Activated T-cell treated with anti-CD3 and anti-CD28 coated beads, Interleukin-2, amount 50 U/mL, for 72 hours (primary cell): ENCODE data around the gene GNAI1. TPM values are rescaled to one million over a fixed set of nuclear protein-coding genes. Genes with fewer than 3 reads are reported as not detected.

ENCODE experiments used
- ATAC-seq, 2 donors: fragments of 150-1000 bp; cut with Tn5 transposase; replicated peaks in 1 of 2; 2 replicates each; pipeline ENCODE4 v1.10.0; 2021; ENCODE audit warnings: moderate library complexity in 2 of 2, mild to moderate bottlenecking in 1 of 2
- DNase-seq, 2 donors: peaks; one replicate each; pipeline ENCODE4 v3.0.0; 2021 to 2022; ENCODE audit warnings: mixed read lengths in 1 of 2
- H3K27ac Mint-ChIP-seq: one replicate; pipeline ENCODE4 v1.8.0; 2022; ENCODE audit warnings: mild to moderate bottlenecking, moderate library complexity, mixed read lengths
- H3K27me3 Mint-ChIP-seq: one replicate; pipeline ENCODE4 v1.8.0; 2022; ENCODE audit warnings: low read depth, mixed read lengths
- H3K36me3 Mint-ChIP-seq, 2 donors: one replicate each; pipeline ENCODE4 v1.8.0; 2022; ENCODE audit warnings: mixed read lengths in 2 of 2, mild to moderate bottlenecking in 1 of 2; ENCODE audit not compliant: insufficient read depth in 2 of 2
- H3K4me1 Mint-ChIP-seq: one replicate; pipeline ENCODE4 v1.8.0; 2022; ENCODE audit warnings: low read depth, mixed read lengths
- H3K4me3 Mint-ChIP-seq, 2 donors: one replicate each; pipeline ENCODE4 v1.8.0; 2022; ENCODE audit warnings: mild to moderate bottlenecking in 2 of 2, mixed read lengths in 2 of 2, moderate library complexity in 2 of 2
- H3K9me3 Mint-ChIP-seq, 2 donors: one replicate each; pipeline ENCODE4 v1.8.0; 2022; ENCODE audit warnings: mixed read lengths in 2 of 2
- total RNA-seq, 2 donors: library from RNA; stranded (reverse); gene quantifications; one replicate each; pipeline ENCODE4 v1.2.3, GENCODE V29; 2022

GNAI1 gene
- total RNA-seq, 2 donors from 2014 or later, result 4.0 to 4.4 TPM

DNA sequence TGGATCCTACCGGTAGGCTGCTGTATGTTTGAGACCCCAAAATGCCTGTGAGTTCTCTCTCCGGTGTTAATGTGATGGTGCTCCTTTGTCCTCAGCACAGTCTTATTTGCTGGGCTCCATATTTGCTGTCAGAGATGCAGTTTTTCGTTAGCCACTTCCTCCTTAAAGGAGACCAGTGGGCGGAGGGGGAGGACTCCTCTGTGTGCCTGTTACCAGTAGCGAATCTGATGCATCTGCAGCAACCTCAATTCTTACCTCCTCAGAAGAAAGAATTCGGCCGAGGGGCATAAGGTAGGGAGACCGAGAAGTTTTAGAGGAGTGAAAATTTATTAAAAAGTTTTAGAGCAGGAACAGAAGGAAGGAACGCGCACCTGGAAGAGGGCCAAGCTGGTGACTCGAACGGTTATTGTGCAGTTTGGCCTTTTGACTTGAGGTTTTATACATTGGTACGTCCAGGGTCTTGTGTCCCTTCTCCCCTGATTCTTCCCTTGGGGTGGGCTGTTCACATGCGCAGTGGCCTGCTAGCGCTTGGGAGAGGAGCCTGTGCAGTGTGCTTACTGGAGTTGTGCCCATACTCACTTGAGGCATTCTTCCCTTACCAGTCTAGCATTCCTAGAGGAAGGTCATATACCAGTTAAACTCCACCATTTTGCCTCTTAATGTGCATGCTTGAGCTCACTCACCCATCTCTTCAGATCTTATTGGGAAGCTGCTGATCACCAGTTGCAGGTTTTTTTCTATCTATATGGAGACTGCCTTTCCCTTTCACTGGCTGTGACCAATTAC lies 49.5 kb downstream of the GNAI1 start:
- DNase-seq, result no peak
- peaks cover 0 to 2% of the 10 kb centered on the region in 2 donors for H3K36me3 Mint-ChIP-seq
- no peak for ATAC-seq
- peaks cover 0 to 1% of the 10 kb centered on the region in 2 donors for H3K9me3 Mint-ChIP-seq
- no peak overlapping the region for H3K27ac Mint-ChIP-seq
- peak overlapping the region in 1 of 2 donors; percentile 65 for H3K4me3 Mint-ChIP-seq
- H3K27me3 Mint-ChIP-seq, result no peaks in the 10 kb centered on the region
- peaks cover 11% of the 10 kb centered on the region for H3K4me1 Mint-ChIP-seq

DNA sequence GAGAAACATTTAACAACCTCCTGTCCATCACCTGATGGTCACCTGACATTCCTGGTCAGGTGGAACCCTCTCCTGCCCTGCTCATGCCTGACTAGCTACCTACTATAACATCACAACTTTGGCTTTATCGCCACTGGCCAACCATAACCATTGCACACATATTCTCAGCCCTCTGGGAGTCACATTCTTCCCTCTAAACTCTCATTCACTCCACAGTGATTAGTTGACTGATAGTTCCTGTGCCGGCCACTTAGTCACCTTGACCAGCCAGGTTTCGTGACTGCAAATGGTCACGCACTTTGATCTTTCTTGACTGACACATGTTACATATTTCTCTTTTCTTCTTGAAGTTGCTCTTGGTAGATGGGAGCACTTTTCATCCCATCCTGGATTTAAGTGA lies 50.1 kb downstream of the GNAI1 start:
- Mint-ChIP-seq H3K27ac (no peak overlapping the region), H3K4me3 (no peak overlapping the region), H3K36me3 (peaks cover 0 to 2% of the 10 kb centered on the region in 2 donors), H3K27me3 (no peaks in the 10 kb centered on the region), H3K9me3 (peaks cover 0 to 1% of the 10 kb centered on the region in 2 donors), H3K4me1 (peaks cover 11% of the 10 kb centered on the region)
- no peak for DNase-seq
- no peak for ATAC-seq

GRCh38 chr7:80185571-80185970 lies 50.9 kb downstream of the GNAI1 start:
- Mint-ChIP-seq H3K9me3 (peaks cover 0 to 1% of the 10 kb centered on the region in 2 donors), H3K4me3 (no peak overlapping the region), H3K36me3 (peaks cover 0 to 2% of the 10 kb centered on the region in 2 donors), H3K27ac (no peak overlapping the region), H3K4me1 (peaks cover 6% of the 10 kb centered on the region), H3K27me3 (no peaks in the 10 kb centered on the region)
- DNase-seq, result no peak
- no peak for ATAC-seq

- H3K9me3 Mint-ChIP-seq, result peaks cover 0 to 4% of the 10 kb centered on the region in 2 donors
- no peak overlapping the region for H3K4me3 Mint-ChIP-seq
- peaks cover 6% of the 10 kb centered on the region for H3K4me1 Mint-ChIP-seq
- DNase-seq (no peak), ATAC-seq (no peak)
- H3K36me3 Mint-ChIP-seq, result peaks cover 0 to 2% of the 10 kb centered on the region in 2 donors
- H3K27ac Mint-ChIP-seq, result no peak overlapping the region
- no peaks in the 10 kb centered on the region for H3K27me3 Mint-ChIP-seq
Measured at GRCh38 chr7:80186721-80187120, 52.1 kb downstream of the GNAI1 start.

DNA sequence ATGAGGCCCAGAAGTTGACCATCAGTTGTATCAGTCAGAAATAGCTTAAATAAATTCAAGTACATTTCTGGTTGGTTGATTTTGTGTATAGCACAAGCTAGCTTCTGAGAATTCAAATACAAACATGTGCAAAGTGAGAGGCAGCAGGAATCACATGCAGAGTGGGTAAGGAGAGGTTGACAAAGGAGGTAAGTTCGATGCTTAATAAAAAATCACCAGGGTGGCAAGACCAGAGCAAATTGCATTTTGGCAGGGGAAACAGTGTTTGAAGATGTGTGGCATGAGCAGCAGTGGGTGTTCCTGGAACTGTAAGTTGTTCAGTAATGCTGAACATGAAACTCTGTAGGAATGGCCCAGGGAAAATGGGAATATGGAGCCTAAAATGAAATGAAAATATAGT lies 52.6 kb downstream of the GNAI1 start:
- Mint-ChIP-seq H3K9me3 (peaks cover 0 to 4% of the 10 kb centered on the region in 2 donors), H3K27ac (no peak overlapping the region), H3K4me1 (peaks cover 6% of the 10 kb centered on the region), H3K36me3 (peaks cover 0 to 2% of the 10 kb centered on the region in 2 donors), H3K27me3 (no peaks in the 10 kb centered on the region), H3K4me3 (no peak overlapping the region)
- ATAC-seq (no peak), DNase-seq (no peak)

GRCh38 chr7:80187727-80188126 lies 53.1 kb downstream of the GNAI1 start:
- Mint-ChIP-seq H3K4me1 (peaks cover 6% of the 10 kb centered on the region), H3K27ac (no peak overlapping the region), H3K27me3 (no peaks in the 10 kb centered on the region), H3K4me3 (no peak overlapping the region), H3K36me3 (peaks cover 0 to 2% of the 10 kb centered on the region in 2 donors), H3K9me3 (peaks cover 0 to 3% of the 10 kb centered on the region in 2 donors)
- ATAC-seq (no peak), DNase-seq (no peak)

- H3K9me3 Mint-ChIP-seq, result peaks cover 0 to 3% of the 10 kb centered on the region in 2 donors
- H3K4me3 Mint-ChIP-seq, result no peak overlapping the region
- no peaks in the 10 kb centered on the region for H3K4me1 Mint-ChIP-seq
- H3K27me3 Mint-ChIP-seq, result no peaks in the 10 kb centered on the region
- DNase-seq (no peak), ATAC-seq (no peak)
- peaks cover 0 to 2% of the 10 kb centered on the region in 2 donors for H3K36me3 Mint-ChIP-seq
- no peak overlapping the region for H3K27ac Mint-ChIP-seq
Measured at GRCh38 chr7:80189638-80190037, 55.0 kb downstream of the GNAI1 start.

DNA sequence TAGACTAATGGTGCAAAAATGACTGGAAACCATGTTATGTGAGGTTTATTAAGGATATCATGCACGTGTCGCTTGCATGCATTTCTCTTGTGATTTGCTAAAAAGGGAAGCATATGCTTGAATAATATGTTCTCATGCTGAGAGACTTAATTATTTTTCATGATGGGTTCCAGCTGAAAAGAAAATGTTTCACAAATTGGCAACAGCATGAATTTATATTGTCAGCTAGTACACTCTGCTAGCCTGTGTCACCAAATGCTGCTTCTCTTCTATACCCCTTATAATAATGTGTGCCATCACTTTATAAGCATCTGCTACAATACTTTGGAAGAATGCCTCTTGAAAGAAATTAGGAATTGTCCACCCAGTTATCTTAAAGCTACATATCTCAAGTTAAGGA lies 63.0 kb downstream of the GNAI1 start:
- ATAC-seq, result no peak

DNA sequence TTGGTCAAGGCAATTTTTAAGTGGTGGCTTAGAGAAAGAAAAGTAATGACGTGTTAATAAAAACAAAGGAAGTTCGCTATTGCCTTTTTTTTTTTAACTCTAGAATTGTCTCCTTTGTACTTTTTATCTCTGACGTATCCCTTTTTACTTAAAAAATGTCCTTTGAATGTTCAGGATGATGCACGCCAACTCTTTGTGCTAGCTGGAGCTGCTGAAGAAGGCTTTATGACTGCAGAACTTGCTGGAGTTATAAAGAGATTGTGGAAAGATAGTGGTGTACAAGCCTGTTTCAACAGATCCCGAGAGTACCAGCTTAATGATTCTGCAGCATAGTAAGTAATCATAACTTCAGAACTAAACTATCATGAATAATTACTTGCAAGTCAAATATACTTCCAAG lies 64.4 kb downstream of the GNAI1 start:
- no peaks in the 10 kb centered on the region for H3K9me3 Mint-ChIP-seq

More for the DNA sequence above, 63.0 kb downstream of the GNAI1 start:
- Mint-ChIP-seq H3K27ac (no peak overlapping the region), H3K4me3 (no peak overlapping the region), H3K36me3 (peaks cover 0 to 2% of the 10 kb centered on the region in 2 donors), H3K9me3 (no peaks in the 10 kb centered on the region), H3K4me1 (no peaks in the 10 kb centered on the region), H3K27me3 (no peaks in the 10 kb centered on the region)
- no peak for DNase-seq

GRCh38 chr7:80204454-80204853 lies 69.8 kb downstream of the GNAI1 start:
- Mint-ChIP-seq H3K4me3 (no peak overlapping the region), H3K4me1 (no peaks in the 10 kb centered on the region), H3K36me3 (no peaks in the 10 kb centered on the region), H3K9me3 (no peaks in the 10 kb centered on the region), H3K27ac (no peak overlapping the region), H3K27me3 (peaks cover 5% of the 10 kb centered on the region)
- ATAC-seq (no peak), DNase-seq (no peak)

More for the DNA sequence above, 64.4 kb downstream of the GNAI1 start:
- H3K27me3 Mint-ChIP-seq, result no peaks in the 10 kb centered on the region
- DNase-seq (no peak), ATAC-seq (no peak)
- H3K36me3 Mint-ChIP-seq, result peaks cover 0 to 2% of the 10 kb centered on the region in 2 donors
- H3K4me3 Mint-ChIP-seq, result no peak overlapping the region
- H3K27ac Mint-ChIP-seq, result no peak overlapping the region
- H3K4me1 Mint-ChIP-seq, result no peaks in the 10 kb centered on the region

- Mint-ChIP-seq H3K27me3 (peaks cover 5% of the 10 kb centered on the region), H3K36me3 (no peaks in the 10 kb centered on the region), H3K27ac (no peak overlapping the region), H3K4me3 (no peak overlapping the region), H3K9me3 (no peaks in the 10 kb centered on the region), H3K4me1 (no peaks in the 10 kb centered on the region)
- ATAC-seq (no peak), DNase-seq (no peak)
Measured at GRCh38 chr7:80204919-80205318, 70.3 kb downstream of the GNAI1 start.

GRCh38 chr7:80206763-80207162 lies 72.1 kb downstream of the GNAI1 start:
- Mint-ChIP-seq H3K9me3 (no peaks in the 10 kb centered on the region), H3K27me3 (peaks cover 5% of the 10 kb centered on the region), H3K4me3 (no peak overlapping the region), H3K36me3 (no peaks in the 10 kb centered on the region), H3K4me1 (no peaks in the 10 kb centered on the region), H3K27ac (no peak overlapping the region)
- no peak for DNase-seq
- no peak for ATAC-seq

- no peak overlapping the region for H3K4me3 Mint-ChIP-seq
- ATAC-seq (no peak), DNase-seq (no peak)
- H3K36me3 Mint-ChIP-seq, result no peaks in the 10 kb centered on the region
- H3K27me3 Mint-ChIP-seq, result peaks cover 5% of the 10 kb centered on the region
- no peak overlapping the region for H3K27ac Mint-ChIP-seq
- no peaks in the 10 kb centered on the region for H3K4me1 Mint-ChIP-seq
- H3K9me3 Mint-ChIP-seq, result no peaks in the 10 kb centered on the region
Measured at GRCh38 chr7:80207501-80207900, 72.9 kb downstream of the GNAI1 start.

DNA sequence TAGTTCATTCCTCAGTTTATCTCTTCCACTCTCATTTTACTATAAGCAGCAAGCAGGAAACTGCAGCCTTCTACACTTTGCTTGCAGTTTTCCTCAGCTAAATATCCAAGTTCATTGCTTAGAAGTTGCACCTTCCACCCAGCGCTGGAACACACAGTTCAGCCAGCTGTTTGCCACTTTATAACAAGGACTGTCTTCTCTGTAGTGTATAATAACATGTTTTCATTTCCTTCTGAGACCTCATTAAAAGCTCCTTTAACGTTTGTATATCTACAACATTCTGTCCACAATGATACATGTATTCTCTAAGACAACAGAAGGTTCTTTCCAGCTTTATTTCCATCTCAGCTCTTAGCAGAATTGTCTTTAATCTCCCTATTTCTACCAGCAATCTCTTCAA lies 74.1 kb downstream of the GNAI1 start:
- DNase-seq, result no peak
- Mint-ChIP-seq H3K27me3 (peaks cover 5% of the 10 kb centered on the region), H3K4me3 (no peak overlapping the region), H3K4me1 (no peaks in the 10 kb centered on the region), H3K9me3 (no peaks in the 10 kb centered on the region), H3K36me3 (no peaks in the 10 kb centered on the region), H3K27ac (no peak overlapping the region)
- ATAC-seq, result no peak
